ENCODE results near the gene PYGO1.

GRCh38 chr15:55628369-55628730 is 40.2 kb upstream of the PYGO1 start:
- TF ChIP-seq POLR2AphosphoS5 (IDR thresholded peaks at IDR 0.05; ENCODE audit: insufficient read depth in 1 of 2, low read depth in 1 of 2) (no peak), CTCF (IDR thresholded peaks at IDR 0.05) (no peak)
